K562 (cell line): ENCODE results near the gene STX18.

Experiments
- BACH1 ChIP-seq: fragments of 200-800 bp; sonication (Bioruptor generic); IDR thresholded peaks from 2 replicates; pipeline ENCODE4 v1.6.1; 2016; ENCODE audit warnings: missing genetic modification characterization, missing compliant biosample characterization
- CBFB ChIP-seq: sonication (generic); formaldehyde crosslinking; IDR thresholded peaks from 2 replicates; pipeline ENCODE4 v1.4.0; 2020; ENCODE audit warnings: mild to moderate bottlenecking, missing genetic modification reagents
- CEBPB ChIP-seq: fragments of 450-650 bp; IDR thresholded peaks from 2 replicates; pipeline ENCODE4 v1.6.1; 2016; ENCODE audit warnings: missing genetic modification characterization, missing compliant biosample characterization
- CHD2 ChIP-seq: IDR thresholded peaks from 2 replicates; pipeline ENCODE4 v1.6.1; 2011; ENCODE audit warnings: low read depth, low read length
- DIDO1 ChIP-seq: fragments of 450-650 bp; IDR thresholded peaks from 2 replicates; pipeline ENCODE4 v1.6.1; 2016; ENCODE audit warnings: low read depth, missing biosample characterization, missing genetic modification characterization
- ELF2 ChIP-seq: fragments of 250-450 bp; sonication (Bioruptor Pico); IDR thresholded peaks from 2 replicates; pipeline ENCODE4 v1.5.0; 2021; ENCODE audit warnings: mild to moderate bottlenecking
- FOXP1 ChIP-seq: sonication (generic); formaldehyde crosslinking; IDR thresholded peaks from 2 replicates; pipeline ENCODE4 v1.8.0; 2022; ENCODE audit warnings: mild to moderate bottlenecking, missing genetic modification reagents
- MTA2 ChIP-seq: fragments of 450-650 bp; IDR thresholded peaks from 2 replicates; pipeline ENCODE4 v1.6.1; 2016; ENCODE audit warnings: low read depth
- MYC ChIP-seq, 2 experiments: fragments of 250-450 bp in 1 of 2; sonication (Bioruptor Pico) in 1 of 2; IDR thresholded peaks; 2 replicates each; pipeline versions ENCODE4 v1.5.1 to v1.6.1; 2012 to 2021; ENCODE audit warnings: low read depth in 2 of 2, borderline replicate concordance in 1 of 2, improper control_type of control experiment in 1 of 2, low read length in 1 of 2, mild to moderate bottlenecking in 1 of 2, moderate library complexity in 1 of 2
- POLR2A ChIP-seq: fragments of 450-650 bp; conservative IDR thresholded peaks from 2 replicates; pipeline ENCODE4 v1.6.1; 2016
- SREBF2 ChIP-seq: sonication (generic); formaldehyde crosslinking; IDR thresholded peaks from 2 replicates; pipeline ENCODE4 v1.4.0; 2020; ENCODE audit warnings: mild to moderate bottlenecking, missing genetic modification reagents
- U2AF2 ChIP-seq: fragments of 200-400 bp; formaldehyde crosslinking; optimal IDR thresholded peaks from 2 replicates; pipeline ENCODE3; 2017; ENCODE audit warnings: low read depth, mild to moderate bottlenecking, low read length
- TF ChIP-seq, protein P1 (sequence below), 3 experiments: IDR thresholded peaks in 2 of 3; conservative IDR thresholded peaks in 1 of 3; 2 replicates each; pipeline ENCODE4 v1.5.1; 2011 to 2012; ENCODE audit warnings: low read length in 3 of 3, mild to moderate bottlenecking in 3 of 3, control low read depth in 2 of 3, improper control_type of control experiment in 1 of 3, inconsistent platforms in 1 of 3, low read depth in 1 of 3, mixed read lengths in 1 of 3, moderate library complexity in 1 of 3; ENCODE audit not compliant: insufficient read depth in 2 of 3
- TF ChIP-seq, protein P2 (sequence below): sonication (generic); formaldehyde crosslinking; IDR thresholded peaks from 2 replicates; pipeline ENCODE4 v1.8.1; 2023; ENCODE audit warnings: mild to moderate bottlenecking, missing genetic modification reagents

DNA sequence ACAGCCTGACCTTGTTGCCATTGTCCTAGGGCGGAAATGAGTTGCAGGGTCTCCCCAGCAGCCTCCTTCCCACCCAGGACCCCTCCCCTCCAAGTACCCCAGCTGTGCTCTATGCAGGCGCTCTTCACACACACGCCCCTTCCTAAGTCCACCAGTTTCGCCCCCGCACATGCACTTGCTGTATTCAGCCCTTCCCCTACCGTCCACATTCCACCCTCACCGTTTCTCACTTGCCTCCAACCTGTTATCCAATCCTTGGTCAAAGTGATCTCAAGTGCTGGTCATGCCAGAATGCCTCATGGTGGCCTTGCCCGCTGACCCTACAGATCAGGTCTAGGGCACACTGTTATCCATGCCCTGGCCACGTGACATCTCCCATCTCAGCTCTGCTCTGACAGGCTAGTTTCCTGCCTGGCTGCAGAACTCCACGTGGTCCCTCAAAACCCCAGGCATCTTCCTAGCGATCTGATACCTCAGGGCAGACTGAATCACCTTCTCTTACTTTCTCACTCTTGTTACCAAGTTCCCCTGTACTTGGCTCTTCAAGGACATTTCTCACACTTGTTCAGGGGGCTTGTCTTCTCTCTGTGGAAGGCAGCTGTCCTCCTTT lies 115.2 kb downstream of the STX18 start:
- TF ChIP-seq CEBPB (tag) (no peak), DIDO1 (tag) (no peak), SREBF2 (CRISPR knock-in tag) (no peak), MTA2 (no peak), CBFB (CRISPR knock-in tag) (no peak), POLR2A (no peak), BACH1 (tag) (no peak), MYC (IDR thresholded peaks at IDR 0.05; ENCODE audit: low read depth, low read length) (no peak), MYC (CRISPR knock-in tag; IDR thresholded peaks at IDR 0.05; ENCODE audit: borderline replicate concordance, low read depth) (no peak), CHD2 (no peak), U2AF2 (no peak), FOXP1 (CRISPR knock-in tag) (no peak), ELF2 (no peak)
- TF ChIP-seq, protein P1, sequence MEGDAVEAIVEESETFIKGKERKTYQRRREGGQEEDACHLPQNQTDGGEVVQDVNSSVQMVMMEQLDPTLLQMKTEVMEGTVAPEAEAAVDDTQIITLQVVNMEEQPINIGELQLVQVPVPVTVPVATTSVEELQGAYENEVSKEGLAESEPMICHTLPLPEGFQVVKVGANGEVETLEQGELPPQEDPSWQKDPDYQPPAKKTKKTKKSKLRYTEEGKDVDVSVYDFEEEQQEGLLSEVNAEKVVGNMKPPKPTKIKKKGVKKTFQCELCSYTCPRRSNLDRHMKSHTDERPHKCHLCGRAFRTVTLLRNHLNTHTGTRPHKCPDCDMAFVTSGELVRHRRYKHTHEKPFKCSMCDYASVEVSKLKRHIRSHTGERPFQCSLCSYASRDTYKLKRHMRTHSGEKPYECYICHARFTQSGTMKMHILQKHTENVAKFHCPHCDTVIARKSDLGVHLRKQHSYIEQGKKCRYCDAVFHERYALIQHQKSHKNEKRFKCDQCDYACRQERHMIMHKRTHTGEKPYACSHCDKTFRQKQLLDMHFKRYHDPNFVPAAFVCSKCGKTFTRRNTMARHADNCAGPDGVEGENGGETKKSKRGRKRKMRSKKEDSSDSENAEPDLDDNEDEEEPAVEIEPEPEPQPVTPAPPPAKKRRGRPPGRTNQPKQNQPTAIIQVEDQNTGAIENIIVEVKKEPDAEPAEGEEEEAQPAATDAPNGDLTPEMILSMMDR (IDR thresholded peaks at IDR 0.05 in 2 of 3, conservative IDR thresholded peaks at IDR 0.05 in 1 of 3; ENCODE audit: insufficient read depth in 2 of 3, low read depth in 1 of 3, low read length in 3 of 3), result no peak
- TF ChIP-seq, protein P2, sequence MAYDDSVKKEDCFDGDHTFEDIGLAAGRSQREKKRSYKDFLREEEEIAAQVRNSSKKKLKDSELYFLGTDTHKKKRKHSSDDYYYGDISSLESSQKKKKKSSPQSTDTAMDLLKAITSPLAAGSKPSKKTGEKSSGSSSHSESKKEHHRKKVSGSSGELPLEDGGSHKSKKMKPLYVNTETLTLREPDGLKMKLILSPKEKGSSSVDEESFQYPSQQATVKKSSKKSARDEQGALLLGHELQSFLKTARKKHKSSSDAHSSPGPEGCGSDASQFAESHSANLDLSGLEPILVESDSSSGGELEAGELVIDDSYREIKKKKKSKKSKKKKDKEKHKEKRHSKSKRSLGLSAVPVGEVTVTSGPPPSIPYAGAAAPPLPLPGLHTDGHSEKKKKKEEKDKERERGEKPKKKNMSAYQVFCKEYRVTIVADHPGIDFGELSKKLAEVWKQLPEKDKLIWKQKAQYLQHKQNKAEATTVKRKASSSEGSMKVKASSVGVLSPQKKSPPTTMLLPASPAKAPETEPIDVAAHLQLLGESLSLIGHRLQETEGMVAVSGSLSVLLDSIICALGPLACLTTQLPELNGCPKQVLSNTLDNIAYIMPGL, result no peak
